ENCODE data around the gene PRPF19.

The PRPF19 gene

GRCh38 chr11:60857378-60858232, 48.8 kb downstream of the PRPF19 start:
- no peak for DNase-seq (ENCODE audit: low read depth)

- no peak for DNase-seq (ENCODE audit: low read depth)
These were observed 50.4 kb downstream of the PRPF19 start, which contains the start of gene PTGDR2 for GRCh38 chr11:60855726-60856633. Gene PTGDR2 (minus strand): TSS chr11:60855950. CDS start chr11:60853722, 2,228 bp downstream.

GRCh38 chr11:60854847-60855725, 51.3 kb downstream of the PRPF19 start:
- no peak for DNase-seq (ENCODE audit: low read depth)

GRCh38 chr11:60854140-60854846, 52.1 kb downstream of the PRPF19 start:
- DNase-seq (ENCODE audit: low read depth): no peak

GRCh38 chr11:60852982-60853950, 53.1 kb downstream of the PRPF19 start:
- DNase-seq (ENCODE audit: low read depth): no peak

GRCh38 chr11:60852117-60852981, 54.0 kb downstream of the PRPF19 start:
- no peak for DNase-seq (ENCODE audit: low read depth)

- no peak for DNase-seq (ENCODE audit: low read depth)
These were observed 54.9 kb downstream of the PRPF19 start for GRCh38 chr11:60851327-60852104.

GRCh38 chr11:60849641-60850520, 56.5 kb downstream of the PRPF19 start:
- DNase-seq (ENCODE audit: low read depth): no peak

GRCh38 chr11:60848714-60849151, 57.7 kb downstream of the PRPF19 start:
- DNase-seq (ENCODE audit: low read depth): no peak

- DNase-seq (ENCODE audit: low read depth): no peak
These were observed 58.5 kb downstream of the PRPF19 start for GRCh38 chr11:60847896-60848295.

- no peak for DNase-seq (ENCODE audit: low read depth)
These were observed 59.1 kb downstream of the PRPF19 start for GRCh38 chr11:60847281-60847680.

GRCh38 chr11:60845338-60845737, 61.0 kb downstream of the PRPF19 start:
- DNase-seq (ENCODE audit: low read depth): no peak

- DNase-seq (ENCODE audit: low read depth): no peak
These were observed 61.5 kb downstream of the PRPF19 start for GRCh38 chr11:60844870-60845221.

- DNase-seq (ENCODE audit: low read depth): no peak
These were observed 62.1 kb downstream of the PRPF19 start for GRCh38 chr11:60844045-60844869.

GRCh38 chr11:60842668-60843600, 63.5 kb downstream of the PRPF19 start:
- no peak for DNase-seq (ENCODE audit: low read depth)
